HepG2 (cell line): ENCODE data around the gene PAXX. TPM values are rescaled to one million over a fixed set of nuclear protein-coding genes. Genes with fewer than 3 reads are reported as not detected.

Experiments used
- ATAC-seq: fragments of 200-7000 bp; cut with Tn5 transposase; 3 replicates; pipeline ENCODE4 v1.9.1; 2020; ENCODE audit warnings: mild to moderate bottlenecking, moderate library complexity
- BruUV-seq: library from RNA; stranded (reverse); fragments of 400-500 nt; replicated peaks from 2 replicates; lab custom pipeline; 2021; lab: Mats Ljungman, UMichigan
- CTCF ChIA-PET: fragments of 300-600 bp; formaldehyde crosslinking; extraction: SDS; loops from one replicate; lab custom pipeline; 2021; ENCODE audit warnings: low total read pairs, inconsistent platforms, low intra/inter-chr PET ratio; lab: Yijun Ruan, JAX
- POLR2A ChIA-PET: fragments of 350-600 bp; sonication (Branson Sonifier 250); formaldehyde crosslinking; loops from one replicate; lab custom pipeline; 2020; ENCODE audit warnings: antibody characterized with exemption, inconsistent platforms; lab: Yijun Ruan, JAX
- DNase-seq: peaks from one replicate; pipeline ENCODE4 v3.0.0-alpha.2; 2015; ENCODE audit warnings: low spot score
- FAIRE-seq: peaks from 3 replicates; lab custom pipeline; 2011; peaks lifted over from hg19 to GRCh38; lab: Jason Lieb, UNC
- H2AFZ ChIP-seq: one replicate; pipeline ENCODE4 v1.6.1; 2011; ENCODE audit warnings: low read length, inconsistent platforms
- H3K27ac ChIP-seq: fragments of 300-600 bp; 3 replicates; pipeline ENCODE4 v1.8.0; 2011; ENCODE audit warnings: mixed run types, mild to moderate bottlenecking, mixed read lengths, low read length, inconsistent platforms; ENCODE audit not compliant: insufficient read depth; ENCODE audit errors: extremely low read length
- H3K27me3 ChIP-seq, 2 experiments: fragments of 200-600 bp in 1 of 2; 2 replicates in 1 of 2; 3 replicates in 1 of 2; pipeline versions ENCODE4 v1.6.0 to v1.8.0; 2011; ENCODE audit warnings: low read length in 2 of 2, mild to moderate bottlenecking in 2 of 2, moderate library complexity in 2 of 2, inconsistent platforms in 1 of 2; ENCODE audit not compliant: insufficient read depth in 2 of 2, control insufficient read depth in 1 of 2
- H3K36me3 ChIP-seq, 2 experiments: fragments of 200-600 bp in 1 of 2; replicated peaks in 1 of 2; 2 replicates in 1 of 2; 3 replicates in 1 of 2; pipeline versions ENCODE4 v1.5.1 to v1.8.0; 2011; ENCODE audit warnings: low read length in 2 of 2, inconsistent platforms in 1 of 2; ENCODE audit not compliant: insufficient read depth in 2 of 2, control insufficient read depth in 1 of 2
- H3K4me1 ChIP-seq: 2 replicates; pipeline ENCODE4 v1.5.1; 2012; ENCODE audit warnings: low read length, inconsistent platforms; ENCODE audit not compliant: insufficient read depth
- H3K4me2 ChIP-seq: 2 replicates; pipeline ENCODE4 v1.6.0; 2011; ENCODE audit warnings: low read depth, low read length, inconsistent platforms
- H3K4me3 ChIP-seq, 3 experiments: fragments of 200-600 bp in 1 of 3; sonication (generic), shearing (Covaris generic) in 1 of 3; replicated peaks in 1 of 3; 2 replicates each; pipeline ENCODE4 v1.5.1; 2011 to 2016; ENCODE audit warnings: low read length in 3 of 3, inconsistent platforms in 2 of 3, low read depth in 2 of 3, mild to moderate bottlenecking in 2 of 3, control low read depth in 1 of 3, mixed read lengths in 1 of 3; ENCODE audit not compliant: insufficient read depth in 1 of 3
- H3K79me2 ChIP-seq: one replicate; pipeline ENCODE4 v1.6.1; 2011; ENCODE audit warnings: low read length, inconsistent platforms; ENCODE audit not compliant: insufficient read depth
- H3K9ac ChIP-seq: 2 replicates; pipeline ENCODE4 v1.6.0; 2011; ENCODE audit warnings: mild to moderate bottlenecking, low read depth, low read length, inconsistent platforms; ENCODE audit not compliant: insufficient read depth
- H3K9me3 ChIP-seq: 2 replicates; pipeline ENCODE4 v1.5.1; 2012; ENCODE audit warnings: mild to moderate bottlenecking, low read length
- H4K20me1 ChIP-seq: 2 replicates; pipeline ENCODE4 v1.6.0; 2011; ENCODE audit warnings: inconsistent platforms, mild to moderate bottlenecking, low read length, moderate library complexity; ENCODE audit not compliant: insufficient read depth
- NAIF1 ChIP-seq: sonication (generic); formaldehyde crosslinking; IDR thresholded peaks from 2 replicates; pipeline ENCODE4 v1.5.0; 2020; ENCODE audit warnings: mild to moderate bottlenecking, missing genetic modification reagents, borderline replicate concordance
- NBN ChIP-seq: fragments of 450-650 bp; conservative IDR thresholded peaks from 2 replicates; pipeline ENCODE4 v1.6.1; 2017
- WIZ ChIP-seq: sonication (generic); formaldehyde crosslinking; IDR thresholded peaks from 2 replicates; pipeline ENCODE4 v1.5.1; 2020; ENCODE audit warnings: mild to moderate bottlenecking, missing genetic modification reagents
- ZNF329 ChIP-seq: sonication (generic); formaldehyde crosslinking; IDR thresholded peaks from 2 replicates; pipeline ENCODE4 v1.9.0; 2021; ENCODE audit warnings: low read depth, mild to moderate bottlenecking, missing genetic modification reagents
- ZNF616 ChIP-seq: sonication (generic); formaldehyde crosslinking; IDR thresholded peaks from 2 replicates; pipeline ENCODE4 v1.5.0; 2020; ENCODE audit warnings: low read depth, mild to moderate bottlenecking, missing genetic modification reagents
- ZSCAN22 ChIP-seq: sonication (generic); formaldehyde crosslinking; IDR thresholded peaks from 2 replicates; pipeline ENCODE4 v1.4.0; 2020; ENCODE audit warnings: mild to moderate bottlenecking, missing genetic modification reagents
- WGBS: methylation state at CpG from one replicate; pipeline ENCODE4 v1.1.6; 2017; ENCODE audit warnings: low lambda C conversion rate; 5-methylcytosine and 5-hydroxymethylcytosine counted together
- in situ Hi-C: cut with HindIII; loops from 2 replicates; pipeline ENCODE4 v1.10.0; 2017; ENCODE audit warnings: low pct_unique_long_range_greater_than_20kb; ENCODE audit not compliant: extremely low pct_ligation_motif_present
- intact Hi-C: fragments of 100-400 bp; cut with micrococcal nuclease; formaldehyde crosslinking; loops from one replicate; pipeline ENCODE4 v1.10.0; 2022; ENCODE audit not compliant: unreplicated experiment
- polyA plus RNA-seq, 8 experiments: library from polyadenylated mRNA; depleted of rRNA in 3 of 8; stranded (reverse) in 7 of 8; unstranded in 1 of 8; fragments of >200 nt; fragmentation: Illumina TruSeq in 4 of 8; extraction: Trizol in 4 of 8; gene quantifications; 2 replicates each; pipeline versions ENCODE4 v1.2.1 to v1.2.3, GENCODE V29; 2011 to 2016; ENCODE audit warnings: low read depth in 4 of 8, missing spikeins in 1 of 8, mixed read lengths in 1 of 8; ENCODE audit not compliant: insufficient read depth in 1 of 8
- total RNA-seq, 5 experiments: library from RNA; depleted of rRNA; stranded (reverse); fragments of >200 nt; fragmentation: Illumina TruSeq; extraction: Trizol; gene quantifications; 2 replicates each; pipeline ENCODE4 v1.2.3, GENCODE V29; 2016; ENCODE audit warnings: low read depth in 1 of 5
- TF ChIP-seq, protein P1 (sequence below): sonication (generic); formaldehyde crosslinking; IDR thresholded peaks from 2 replicates; pipeline ENCODE4 v1.5.1; 2020; ENCODE audit warnings: mild to moderate bottlenecking, missing genetic modification reagents, moderate library complexity
- TF ChIP-seq, protein P2 (sequence below): sonication (generic); formaldehyde crosslinking; IDR thresholded peaks from 2 replicates; pipeline ENCODE4 v1.8.0; 2022; ENCODE audit warnings: missing genetic modification reagents, mild to moderate bottlenecking, borderline replicate concordance
- TF ChIP-seq, protein P3 (sequence below): sonication (generic); formaldehyde crosslinking; IDR thresholded peaks from 2 replicates; pipeline ENCODE4 v1.8.0; 2022; ENCODE audit warnings: mild to moderate bottlenecking, missing genetic modification reagents
- TF ChIP-seq, protein P4 (sequence below): sonication (generic); formaldehyde crosslinking; IDR thresholded peaks from 2 replicates; pipeline ENCODE4 v1.4.0; 2020; ENCODE audit warnings: low read depth, missing genetic modification reagents
- TF ChIP-seq, protein P5 (sequence below): sonication (generic); formaldehyde crosslinking; IDR thresholded peaks from 2 replicates; pipeline ENCODE4 v1.5.0; 2020; ENCODE audit warnings: mild to moderate bottlenecking, missing genetic modification reagents, moderate library complexity

PAXX gene
- total and polyA plus RNA-seq, 2 of the 13 experiments (the other 11 are each of a cell fraction or from before 2014, with no cell fraction given), result 14.0 to 31.9 TPM

DNA sequence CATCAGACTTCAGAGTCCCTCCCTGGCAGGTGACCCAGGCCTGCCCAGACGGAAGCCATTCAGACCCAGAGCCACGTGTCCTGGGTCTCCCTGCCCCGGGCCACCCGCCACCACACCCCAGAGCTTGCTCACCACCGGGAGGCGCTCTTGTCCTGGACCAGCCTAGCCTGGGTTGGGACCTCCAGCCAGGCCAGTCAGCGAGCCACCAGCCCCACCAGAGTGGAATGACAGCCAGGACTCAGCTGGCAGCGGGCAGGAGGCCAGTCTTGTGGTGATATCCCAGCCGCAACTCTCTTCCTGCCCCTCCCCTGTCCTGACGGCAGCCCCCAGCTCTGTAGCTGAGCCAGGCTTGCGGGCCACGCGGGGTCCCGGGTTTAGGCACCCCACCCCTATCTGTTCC is 16.6 kb upstream of the PAXX start:
- in situ Hi-C loops, result no loop called here
- 0% methylated on average over 3 of the region's 14 CpGs for WGBS
- H3K4me2 ChIP-seq, result no peak overlapping the region
- no peaks in the 10 kb centered on the region for H3K79me2 ChIP-seq
- DNase-seq, result peak; percentile 42
- H3K9ac ChIP-seq, result no peak overlapping the region
- CTCF ChIA-PET, result no interaction called here
- no peaks in the 10 kb centered on the region for H4K20me1 ChIP-seq
- POLR2A ChIA-PET, result no interaction called here
- H2AFZ ChIP-seq, result no peak overlapping the region
- no TSS peak for BruUV-seq
- H3K27ac ChIP-seq, result no peak overlapping the region
- peaks cover 41% of the 10 kb centered on the region for H3K4me1 ChIP-seq
- FAIRE-seq, result no peak
- ATAC-seq, result peak; percentile 41
- H3K9me3 ChIP-seq, result no peaks in the 10 kb centered on the region
- H3K36me3 ChIP-seq, result no peaks in the 10 kb centered on the region
- H3K4me3 ChIP-seq, result no peak overlapping the region; a peak in 1 of 6 replicates
- intact Hi-C loops, result no loop called here
- H3K27me3 ChIP-seq, result peaks cover 20 to 66% of the 10 kb centered on the region in 2 experiments
- TF ChIP-seq, protein P1, sequence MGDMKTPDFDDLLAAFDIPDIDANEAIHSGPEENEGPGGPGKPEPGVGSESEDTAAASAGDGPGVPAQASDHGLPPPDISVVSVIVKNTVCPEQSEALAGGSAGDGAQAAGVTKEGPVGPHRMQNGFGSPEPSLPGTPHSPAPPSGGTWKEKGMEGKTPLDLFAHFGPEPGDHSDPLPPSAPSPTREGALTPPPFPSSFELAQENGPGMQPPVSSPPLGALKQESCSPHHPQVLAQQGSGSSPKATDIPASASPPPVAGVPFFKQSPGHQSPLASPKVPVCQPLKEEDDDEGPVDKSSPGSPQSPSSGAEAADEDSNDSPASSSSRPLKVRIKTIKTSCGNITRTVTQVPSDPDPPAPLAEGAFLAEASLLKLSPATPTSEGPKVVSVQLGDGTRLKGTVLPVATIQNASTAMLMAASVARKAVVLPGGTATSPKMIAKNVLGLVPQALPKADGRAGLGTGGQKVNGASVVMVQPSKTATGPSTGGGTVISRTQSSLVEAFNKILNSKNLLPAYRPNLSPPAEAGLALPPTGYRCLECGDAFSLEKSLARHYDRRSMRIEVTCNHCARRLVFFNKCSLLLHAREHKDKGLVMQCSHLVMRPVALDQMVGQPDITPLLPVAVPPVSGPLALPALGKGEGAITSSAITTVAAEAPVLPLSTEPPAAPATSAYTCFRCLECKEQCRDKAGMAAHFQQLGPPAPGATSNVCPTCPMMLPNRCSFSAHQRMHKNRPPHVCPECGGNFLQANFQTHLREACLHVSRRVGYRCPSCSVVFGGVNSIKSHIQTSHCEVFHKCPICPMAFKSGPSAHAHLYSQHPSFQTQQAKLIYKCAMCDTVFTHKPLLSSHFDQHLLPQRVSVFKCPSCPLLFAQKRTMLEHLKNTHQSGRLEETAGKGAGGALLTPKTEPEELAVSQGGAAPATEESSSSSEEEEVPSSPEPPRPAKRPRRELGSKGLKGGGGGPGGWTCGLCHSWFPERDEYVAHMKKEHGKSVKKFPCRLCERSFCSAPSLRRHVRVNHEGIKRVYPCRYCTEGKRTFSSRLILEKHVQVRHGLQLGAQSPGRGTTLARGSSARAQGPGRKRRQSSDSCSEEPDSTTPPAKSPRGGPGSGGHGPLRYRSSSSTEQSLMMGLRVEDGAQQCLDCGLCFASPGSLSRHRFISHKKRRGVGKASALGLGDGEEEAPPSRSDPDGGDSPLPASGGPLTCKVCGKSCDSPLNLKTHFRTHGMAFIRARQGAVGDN (CRISPR knock-in tag), result peak; percentile 47
- TF ChIP-seq, protein P2, sequence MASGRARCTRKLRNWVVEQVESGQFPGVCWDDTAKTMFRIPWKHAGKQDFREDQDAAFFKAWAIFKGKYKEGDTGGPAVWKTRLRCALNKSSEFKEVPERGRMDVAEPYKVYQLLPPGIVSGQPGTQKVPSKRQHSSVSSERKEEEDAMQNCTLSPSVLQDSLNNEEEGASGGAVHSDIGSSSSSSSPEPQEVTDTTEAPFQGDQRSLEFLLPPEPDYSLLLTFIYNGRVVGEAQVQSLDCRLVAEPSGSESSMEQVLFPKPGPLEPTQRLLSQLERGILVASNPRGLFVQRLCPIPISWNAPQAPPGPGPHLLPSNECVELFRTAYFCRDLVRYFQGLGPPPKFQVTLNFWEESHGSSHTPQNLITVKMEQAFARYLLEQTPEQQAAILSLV (CRISPR knock-in tag), result peak; percentile 39; the same call in 1 of the 2 replicates
- TF ChIP-seq, protein P3, sequence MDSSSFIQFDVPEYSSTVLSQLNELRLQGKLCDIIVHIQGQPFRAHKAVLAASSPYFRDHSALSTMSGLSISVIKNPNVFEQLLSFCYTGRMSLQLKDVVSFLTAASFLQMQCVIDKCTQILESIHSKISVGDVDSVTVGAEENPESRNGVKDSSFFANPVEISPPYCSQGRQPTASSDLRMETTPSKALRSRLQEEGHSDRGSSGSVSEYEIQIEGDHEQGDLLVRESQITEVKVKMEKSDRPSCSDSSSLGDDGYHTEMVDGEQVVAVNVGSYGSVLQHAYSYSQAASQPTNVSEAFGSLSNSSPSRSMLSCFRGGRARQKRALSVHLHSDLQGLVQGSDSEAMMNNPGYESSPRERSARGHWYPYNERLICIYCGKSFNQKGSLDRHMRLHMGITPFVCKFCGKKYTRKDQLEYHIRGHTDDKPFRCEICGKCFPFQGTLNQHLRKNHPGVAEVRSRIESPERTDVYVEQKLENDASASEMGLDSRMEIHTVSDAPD (CRISPR knock-in tag), result no peak
- no peak for TF ChIP-seq ZNF329 (CRISPR knock-in tag)
- no peak for TF ChIP-seq NBN
- TF ChIP-seq ZSCAN22 (CRISPR knock-in tag), result no peak
- TF ChIP-seq, protein P4, sequence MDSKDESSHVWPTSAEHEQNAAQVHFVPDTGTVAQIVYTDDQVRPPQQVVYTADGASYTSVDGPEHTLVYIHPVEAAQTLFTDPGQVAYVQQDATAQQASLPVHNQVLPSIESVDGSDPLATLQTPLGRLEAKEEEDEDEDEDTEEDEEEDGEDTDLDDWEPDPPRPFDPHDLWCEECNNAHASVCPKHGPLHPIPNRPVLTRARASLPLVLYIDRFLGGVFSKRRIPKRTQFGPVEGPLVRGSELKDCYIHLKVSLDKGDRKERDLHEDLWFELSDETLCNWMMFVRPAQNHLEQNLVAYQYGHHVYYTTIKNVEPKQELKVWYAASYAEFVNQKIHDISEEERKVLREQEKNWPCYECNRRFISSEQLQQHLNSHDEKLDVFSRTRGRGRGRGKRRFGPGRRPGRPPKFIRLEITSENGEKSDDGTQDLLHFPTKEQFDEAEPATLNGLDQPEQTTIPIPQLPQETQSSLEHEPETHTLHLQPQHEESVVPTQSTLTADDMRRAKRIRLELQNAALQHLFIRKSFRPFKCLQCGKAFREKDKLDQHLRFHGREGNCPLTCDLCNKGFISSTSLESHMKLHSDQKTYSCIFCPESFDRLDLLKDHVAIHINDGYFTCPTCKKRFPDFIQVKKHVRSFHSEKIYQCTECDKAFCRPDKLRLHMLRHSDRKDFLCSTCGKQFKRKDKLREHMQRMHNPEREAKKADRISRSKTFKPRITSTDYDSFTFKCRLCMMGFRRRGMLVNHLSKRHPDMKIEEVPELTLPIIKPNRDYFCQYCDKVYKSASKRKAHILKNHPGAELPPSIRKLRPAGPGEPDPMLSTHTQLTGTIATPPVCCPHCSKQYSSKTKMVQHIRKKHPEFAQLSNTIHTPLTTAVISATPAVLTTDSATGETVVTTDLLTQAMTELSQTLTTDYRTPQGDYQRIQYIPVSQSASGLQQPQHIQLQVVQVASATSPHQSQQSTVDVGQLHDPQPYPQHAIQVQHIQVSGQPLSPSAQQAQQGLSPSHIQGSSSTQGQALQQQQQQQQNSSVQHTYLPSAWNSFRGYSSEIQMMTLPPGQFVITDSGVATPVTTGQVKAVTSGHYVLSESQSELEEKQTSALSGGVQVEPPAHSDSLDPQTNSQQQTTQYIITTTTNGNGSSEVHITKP, result no peak
- TF ChIP-seq, protein P5, sequence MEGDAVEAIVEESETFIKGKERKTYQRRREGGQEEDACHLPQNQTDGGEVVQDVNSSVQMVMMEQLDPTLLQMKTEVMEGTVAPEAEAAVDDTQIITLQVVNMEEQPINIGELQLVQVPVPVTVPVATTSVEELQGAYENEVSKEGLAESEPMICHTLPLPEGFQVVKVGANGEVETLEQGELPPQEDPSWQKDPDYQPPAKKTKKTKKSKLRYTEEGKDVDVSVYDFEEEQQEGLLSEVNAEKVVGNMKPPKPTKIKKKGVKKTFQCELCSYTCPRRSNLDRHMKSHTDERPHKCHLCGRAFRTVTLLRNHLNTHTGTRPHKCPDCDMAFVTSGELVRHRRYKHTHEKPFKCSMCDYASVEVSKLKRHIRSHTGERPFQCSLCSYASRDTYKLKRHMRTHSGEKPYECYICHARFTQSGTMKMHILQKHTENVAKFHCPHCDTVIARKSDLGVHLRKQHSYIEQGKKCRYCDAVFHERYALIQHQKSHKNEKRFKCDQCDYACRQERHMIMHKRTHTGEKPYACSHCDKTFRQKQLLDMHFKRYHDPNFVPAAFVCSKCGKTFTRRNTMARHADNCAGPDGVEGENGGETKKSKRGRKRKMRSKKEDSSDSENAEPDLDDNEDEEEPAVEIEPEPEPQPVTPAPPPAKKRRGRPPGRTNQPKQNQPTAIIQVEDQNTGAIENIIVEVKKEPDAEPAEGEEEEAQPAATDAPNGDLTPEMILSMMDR (CRISPR knock-in tag), result peak; percentile 75
- no peak for TF ChIP-seq ZNF616
- TF ChIP-seq WIZ (CRISPR knock-in tag), result 0 out of 2 replicates have a peak, but pooled peaks have one; percentile 50
- TF ChIP-seq NAIF1 (CRISPR knock-in tag), result no peak
